Neutrophil (primary cell): ENCODE results near the gene MIGA1.

Source experiments
- H3K27ac ChIP-seq: fragments of 200-600 bp; sonication (generic); 2 replicates; pipeline ENCODE4 v1.5.1; 2016; ENCODE audit warnings: mild to moderate bottlenecking, moderate library complexity
- H3K27me3 ChIP-seq: fragments of 200-600 bp; sonication (generic); 2 replicates; pipeline ENCODE4 v1.6.0; 2016; ENCODE audit warnings: mild to moderate bottlenecking
- H3K36me3 ChIP-seq: fragments of 200-600 bp; sonication (generic); 2 replicates; pipeline ENCODE4 v1.5.1; 2017
- H3K4me1 ChIP-seq, 2 experiments: fragments of 200-600 bp in 1 of 2; sonication (generic) in 1 of 2; 1 replicate in 1 of 2; 2 replicates in 1 of 2; pipeline versions ENCODE4 v1.5.1 to v1.6.1; 2013 to 2016; ENCODE audit warnings: low read depth in 1 of 2, low read length in 1 of 2, mild to moderate bottlenecking in 1 of 2, moderate library complexity in 1 of 2; ENCODE audit not compliant: control insufficient read depth in 1 of 2, insufficient read depth in 1 of 2
- H3K4me3 ChIP-seq, 2 experiments: fragments of 200-600 bp in 1 of 2; sonication (generic) in 1 of 2; 1 replicate in 1 of 2; 2 replicates in 1 of 2; pipeline ENCODE4 v1.5.1; 2013 to 2016; ENCODE audit warnings: low read depth in 1 of 2, low read length in 1 of 2, mild to moderate bottlenecking in 1 of 2, moderate library complexity in 1 of 2
- H3K9me3 ChIP-seq: fragments of 200-600 bp; sonication (generic); 2 replicates; pipeline ENCODE4 v1.5.1; 2016
- TF ChIP-seq, protein P1 (sequence below): fragments of 200-600 bp; sonication (generic); IDR thresholded peaks from 2 replicates; pipeline ENCODE4 v1.5.1; 2016; ENCODE audit warnings: antibody characterized with exemption

MIGA1 gene

DNA sequence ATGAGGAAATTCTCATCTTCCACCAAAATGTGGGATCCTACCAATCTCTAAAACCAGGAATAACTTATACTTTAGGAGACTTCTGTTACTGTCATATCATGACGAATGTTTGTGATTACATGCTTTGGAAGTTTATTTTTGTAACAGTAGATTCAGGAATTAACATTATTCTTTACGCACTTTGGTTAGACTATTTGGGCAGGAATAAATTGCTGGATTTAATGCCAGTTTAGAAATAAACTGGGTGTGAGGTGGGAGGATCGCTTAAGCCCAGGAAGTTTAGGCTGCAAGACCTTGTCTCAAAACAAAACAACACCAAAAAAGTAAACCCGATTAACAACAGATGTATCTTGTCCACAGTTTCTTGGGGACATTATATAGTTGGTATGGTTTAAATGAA, 52.1 kb downstream of the MIGA1 start:
- Histone ChIP-seq H3K9me3 (no peaks in the 10 kb centered on the region), H3K27me3 (no peaks in the 10 kb centered on the region), H3K4me1 (no peaks in the 10 kb centered on the region), H3K4me3 (no peak overlapping the region), H3K27ac (no peak overlapping the region), H3K36me3 (peaks cover 28% of the 10 kb centered on the region)
- TF ChIP-seq, protein P1, sequence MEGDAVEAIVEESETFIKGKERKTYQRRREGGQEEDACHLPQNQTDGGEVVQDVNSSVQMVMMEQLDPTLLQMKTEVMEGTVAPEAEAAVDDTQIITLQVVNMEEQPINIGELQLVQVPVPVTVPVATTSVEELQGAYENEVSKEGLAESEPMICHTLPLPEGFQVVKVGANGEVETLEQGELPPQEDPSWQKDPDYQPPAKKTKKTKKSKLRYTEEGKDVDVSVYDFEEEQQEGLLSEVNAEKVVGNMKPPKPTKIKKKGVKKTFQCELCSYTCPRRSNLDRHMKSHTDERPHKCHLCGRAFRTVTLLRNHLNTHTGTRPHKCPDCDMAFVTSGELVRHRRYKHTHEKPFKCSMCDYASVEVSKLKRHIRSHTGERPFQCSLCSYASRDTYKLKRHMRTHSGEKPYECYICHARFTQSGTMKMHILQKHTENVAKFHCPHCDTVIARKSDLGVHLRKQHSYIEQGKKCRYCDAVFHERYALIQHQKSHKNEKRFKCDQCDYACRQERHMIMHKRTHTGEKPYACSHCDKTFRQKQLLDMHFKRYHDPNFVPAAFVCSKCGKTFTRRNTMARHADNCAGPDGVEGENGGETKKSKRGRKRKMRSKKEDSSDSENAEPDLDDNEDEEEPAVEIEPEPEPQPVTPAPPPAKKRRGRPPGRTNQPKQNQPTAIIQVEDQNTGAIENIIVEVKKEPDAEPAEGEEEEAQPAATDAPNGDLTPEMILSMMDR = no peak

DNA sequence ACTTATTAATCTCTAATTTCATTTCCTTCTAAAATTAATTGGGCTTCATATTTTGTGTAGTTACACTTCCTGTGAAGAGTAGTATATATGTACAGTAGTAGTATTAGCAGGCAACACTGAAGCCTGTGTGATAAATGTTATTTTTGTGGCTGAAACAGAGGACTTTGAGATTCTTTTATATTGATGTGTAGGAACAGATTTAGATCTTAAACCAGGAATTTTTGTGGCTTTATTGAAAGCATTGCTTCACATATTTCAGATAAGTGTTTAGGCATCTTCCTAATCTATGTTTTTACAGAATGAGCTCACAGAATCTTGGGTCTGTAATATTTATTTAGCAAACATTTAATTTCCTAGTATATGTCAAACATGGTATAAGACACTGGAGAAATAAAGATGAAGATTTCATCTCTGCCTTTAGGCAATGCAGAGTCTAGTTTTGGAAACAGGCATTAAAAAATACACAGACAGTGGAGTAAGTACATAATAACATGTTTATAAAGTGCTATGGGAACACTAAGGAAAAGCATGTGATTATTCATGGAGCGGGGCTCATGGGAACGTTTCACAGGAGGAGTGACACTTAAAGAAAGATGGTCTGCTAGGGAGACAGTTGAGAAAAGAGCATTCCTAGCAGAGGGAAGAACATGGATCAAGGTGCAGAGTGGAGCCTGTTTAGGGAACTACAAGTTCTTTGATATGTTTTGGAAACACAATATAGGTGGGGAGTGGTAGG, 52.7 kb downstream of the MIGA1 start:
- no peaks in the 10 kb centered on the region for H3K4me1 ChIP-seq
- H3K27ac ChIP-seq = no peak overlapping the region

DNA sequence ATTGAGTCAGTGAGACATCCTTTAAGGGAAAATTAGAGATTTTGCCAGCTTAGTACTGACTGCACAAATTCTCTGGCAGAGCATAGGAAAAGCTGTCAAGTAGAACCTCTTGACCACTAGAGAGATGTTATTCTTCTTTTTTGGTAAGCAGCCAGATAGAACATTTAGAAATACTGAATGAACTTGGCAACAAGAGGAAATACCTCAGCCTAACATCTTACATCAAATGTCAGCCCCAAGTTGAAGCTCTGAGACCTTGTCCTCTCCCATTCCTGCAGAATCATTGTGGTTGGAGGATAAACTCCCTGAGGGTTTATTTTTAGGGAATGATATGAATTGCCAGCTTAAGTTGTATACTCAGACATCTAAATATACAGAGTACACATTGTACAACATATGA, 53.5 kb downstream of the MIGA1 start:
- H3K4me3 ChIP-seq = no peak overlapping the region
- no peaks in the 10 kb centered on the region for H3K27me3 ChIP-seq
- H3K27ac ChIP-seq = no peak overlapping the region
- H3K4me1 ChIP-seq = no peaks in the 10 kb centered on the region
- H3K36me3 ChIP-seq = peaks cover 23% of the 10 kb centered on the region
- H3K9me3 ChIP-seq = no peaks in the 10 kb centered on the region
- TF ChIP-seq, protein P1 = no peak

More for the DNA sequence above, 52.7 kb downstream of the MIGA1 start:
- Histone ChIP-seq H3K9me3 (no peaks in the 10 kb centered on the region), H3K27me3 (no peaks in the 10 kb centered on the region), H3K4me3 (no peak overlapping the region), H3K36me3 (peaks cover 28% of the 10 kb centered on the region)
- TF ChIP-seq, protein P1 = no peak

DNA sequence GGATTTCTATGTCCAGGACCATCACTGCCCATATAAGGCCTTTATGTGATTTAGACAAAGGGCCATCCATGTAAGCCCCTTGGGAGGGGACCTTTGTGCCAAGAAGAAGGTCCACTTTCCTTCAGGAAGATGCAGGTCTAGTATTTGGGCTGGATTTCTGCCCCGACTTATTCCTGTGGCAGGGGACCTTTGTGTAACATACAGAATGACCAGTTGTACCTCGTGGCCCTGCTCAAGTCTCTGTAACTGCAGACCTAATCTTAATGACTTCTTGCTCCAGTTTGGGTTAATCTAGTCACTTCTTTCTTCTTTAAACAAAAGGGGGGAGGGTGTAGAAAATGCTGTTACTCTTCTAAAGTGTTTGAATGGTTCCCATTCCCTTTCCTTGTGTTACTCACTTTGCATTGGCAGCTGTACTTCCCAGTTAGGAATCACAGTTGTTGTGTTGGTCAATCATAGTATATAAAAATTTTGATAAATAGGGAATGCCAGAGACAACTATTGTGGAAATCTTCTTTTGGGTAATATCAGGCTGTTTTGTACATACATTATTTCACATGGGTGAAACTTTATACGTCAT, 54.2 kb downstream of the MIGA1 start:
- Histone ChIP-seq H3K4me3 (no peak overlapping the region), H3K9me3 (no peaks in the 10 kb centered on the region), H3K27ac (no peak overlapping the region), H3K27me3 (no peaks in the 10 kb centered on the region), H3K36me3 (peaks cover 21% of the 10 kb centered on the region), H3K4me1 (no peaks in the 10 kb centered on the region)
- TF ChIP-seq, protein P1 = no peak

DNA sequence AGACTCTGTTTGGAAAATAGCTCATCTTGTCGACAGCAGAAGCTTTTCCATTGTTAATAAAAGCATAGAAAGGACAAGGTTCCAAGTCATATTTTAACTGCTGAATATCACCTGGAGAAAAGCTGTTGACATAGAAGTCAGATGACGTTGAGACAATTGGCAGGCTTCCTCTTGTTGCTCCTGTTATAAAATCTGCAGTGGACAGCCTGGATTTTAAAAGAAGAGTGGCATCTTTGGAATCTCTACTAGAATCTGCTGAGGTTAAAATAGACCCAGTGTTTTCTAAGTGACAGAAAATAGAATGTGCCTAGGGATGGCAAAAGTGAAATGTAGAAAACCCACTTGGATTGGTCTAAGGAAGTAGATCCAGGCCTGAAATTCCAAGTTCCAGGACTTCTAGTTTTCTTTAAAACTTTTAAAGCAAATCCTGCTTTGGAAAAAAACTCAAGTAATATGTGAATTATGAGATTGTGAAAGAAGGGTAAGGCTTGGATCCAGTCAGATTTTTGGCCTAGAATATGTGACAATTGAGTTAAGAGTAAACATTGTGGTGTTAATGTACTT, 55.4 kb downstream of the MIGA1 start:
- TF ChIP-seq, protein P1 = no peak
- no peaks in the 10 kb centered on the region for H3K27me3 ChIP-seq
- H3K4me3 ChIP-seq = no peak overlapping the region
- peaks cover 27% of the 10 kb centered on the region for H3K36me3 ChIP-seq
- H3K4me1 ChIP-seq = no peaks in the 10 kb centered on the region
- H3K27ac ChIP-seq = no peak overlapping the region
- H3K9me3 ChIP-seq = no peaks in the 10 kb centered on the region
